Large intestine (tissue), 3 donors: ENCODE results near the gene JAG1. TPM values are rescaled to one million over a fixed set of nuclear protein-coding genes. Genes with fewer than 3 reads are reported as not detected.

ENCODE experiments used
- DNase-seq, 2 donors: peaks; one replicate each; pipeline versions ENCODE4 v3.0.0 to v3.0.0-alpha.2; 2013
- H3K27ac ChIP-seq: one replicate; pipeline ENCODE4 v1.5.1; 2013; ENCODE audit warnings: low read length
- H3K27me3 ChIP-seq: 2 replicates; pipeline ENCODE4 v1.6.1; 2013; ENCODE audit warnings: low read length; ENCODE audit not compliant: control insufficient read depth, insufficient read depth
- H3K36me3 ChIP-seq: 2 replicates; pipeline ENCODE4 v1.6.1; 2013; ENCODE audit warnings: low read length; ENCODE audit not compliant: control insufficient read depth, insufficient read depth
- H3K4me1 ChIP-seq: one replicate; pipeline ENCODE4 v1.6.1; 2013; ENCODE audit warnings: low read length; ENCODE audit not compliant: control insufficient read depth, insufficient read depth
- H3K4me3 ChIP-seq: one replicate; pipeline ENCODE4 v1.5.1; 2013; ENCODE audit warnings: low read length
- H3K9me3 ChIP-seq: one replicate; pipeline ENCODE4 v1.6.1; 2013; ENCODE audit warnings: mild to moderate bottlenecking, low read depth, low read length, moderate library complexity; ENCODE audit not compliant: control insufficient read depth
- whole genome bisulfite sequencing: methylation state at CpG from one replicate; pipeline ENCODE4 v1.1.5; 2013; ENCODE audit warnings: low lambda C conversion rate; ENCODE audit not compliant: insufficient coverage; 5-methylcytosine and 5-hydroxymethylcytosine counted together
- polyA plus RNA-seq: library from polyadenylated mRNA; unstranded; fragments of 120-200 nt; gene quantifications from one replicate; pipeline ENCODE4 v1.2.1, GENCODE V29; 2013

JAG1 gene
- polyA plus RNA-seq, 1 donor: 72.0 TPM

DNA sequence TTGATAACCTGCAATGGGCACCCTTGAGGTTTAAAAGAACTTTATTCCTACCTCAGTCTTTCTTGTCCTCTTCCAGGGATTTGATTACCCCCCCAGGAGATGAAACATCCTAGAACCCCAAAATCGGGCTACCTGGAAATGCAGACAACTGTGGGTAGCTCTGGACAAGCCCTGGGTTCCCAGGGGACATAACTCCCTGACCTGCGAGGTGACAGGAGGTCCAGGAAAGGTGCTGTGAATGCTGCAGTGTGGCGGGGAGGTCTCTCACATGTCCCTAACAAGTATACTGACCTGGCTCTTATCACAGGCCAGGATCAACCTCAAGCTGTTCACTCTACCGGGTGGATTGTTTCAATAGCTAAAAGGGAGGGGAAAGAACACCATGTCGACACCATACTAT, 11.6 kb downstream of the JAG1 start:
- peaks cover 72% of the 10 kb centered on the region for H3K36me3 ChIP-seq
- H3K27ac ChIP-seq: no peak overlapping the region
- no CpG with 5 or more reads among the region's 5 CpGs for WGBS

DNA sequence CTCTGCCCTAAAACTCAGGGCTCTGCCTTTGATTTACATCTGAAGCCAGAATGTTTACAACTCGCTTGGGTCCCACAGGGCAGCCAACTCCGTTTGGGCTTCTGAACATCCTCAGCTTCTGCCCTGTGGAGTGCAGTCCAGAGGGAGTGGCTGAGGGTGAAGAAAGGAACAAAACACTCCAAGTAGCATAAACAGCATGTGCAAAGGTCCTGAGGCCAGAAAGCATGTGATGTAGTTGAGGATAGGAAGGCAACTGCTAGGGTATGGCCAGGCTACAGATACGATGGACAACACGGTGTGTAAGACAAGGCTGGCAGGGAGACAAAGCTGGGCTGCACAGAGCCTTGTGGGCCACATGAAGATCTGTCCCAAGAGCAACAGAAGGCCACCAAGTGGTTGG, 12.5 kb downstream of the JAG1 start:
- DNase-seq: no peak
- peaks cover 74% of the 10 kb centered on the region for H3K36me3 ChIP-seq
- WGBS: no CpG with 5 or more reads among the region's 4 CpGs

More for the DNA sequence above, 11.6 kb downstream of the JAG1 start:
- Histone ChIP-seq H3K4me3 (no peak overlapping the region), H3K27me3 (no peaks in the 10 kb centered on the region), H3K9me3 (no peaks in the 10 kb centered on the region), H3K4me1 (peaks cover 36% of the 10 kb centered on the region)
- DNase-seq: no peak

DNA sequence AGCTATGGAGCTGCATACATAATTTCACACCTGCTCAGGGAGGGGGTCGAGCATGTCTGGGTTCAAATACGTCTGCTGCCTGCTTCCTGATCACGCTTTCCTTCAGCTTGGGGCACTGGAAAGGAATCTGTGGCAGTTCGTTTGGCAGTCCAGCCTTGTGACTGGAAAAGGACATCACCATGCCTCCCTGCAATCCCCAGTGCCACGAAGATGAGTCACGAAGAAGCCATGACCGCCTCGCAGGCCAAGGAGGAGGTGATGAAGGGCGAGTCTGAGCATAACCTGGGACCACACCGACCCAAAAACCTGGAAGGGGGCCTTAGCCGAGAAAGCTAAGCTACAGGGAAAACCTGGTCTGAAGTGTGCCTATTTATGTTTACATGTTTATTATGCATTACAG, 13.1 kb downstream of the JAG1 start:
- H3K4me1 ChIP-seq: peaks cover 25% of the 10 kb centered on the region
- 90% methylated on average over 2 of the region's 11 CpGs for WGBS
- no peaks in the 10 kb centered on the region for H3K27me3 ChIP-seq
- no peaks in the 10 kb centered on the region for H3K9me3 ChIP-seq
- DNase-seq: no peak
- H3K36me3 ChIP-seq: peaks cover 76% of the 10 kb centered on the region
- no peak overlapping the region for H3K27ac ChIP-seq
- H3K4me3 ChIP-seq: no peak overlapping the region

More for the DNA sequence above, 12.5 kb downstream of the JAG1 start:
- Histone ChIP-seq H3K4me3 (no peak overlapping the region), H3K27me3 (no peaks in the 10 kb centered on the region), H3K4me1 (peaks cover 31% of the 10 kb centered on the region), H3K27ac (no peak overlapping the region), H3K9me3 (no peaks in the 10 kb centered on the region)

DNA sequence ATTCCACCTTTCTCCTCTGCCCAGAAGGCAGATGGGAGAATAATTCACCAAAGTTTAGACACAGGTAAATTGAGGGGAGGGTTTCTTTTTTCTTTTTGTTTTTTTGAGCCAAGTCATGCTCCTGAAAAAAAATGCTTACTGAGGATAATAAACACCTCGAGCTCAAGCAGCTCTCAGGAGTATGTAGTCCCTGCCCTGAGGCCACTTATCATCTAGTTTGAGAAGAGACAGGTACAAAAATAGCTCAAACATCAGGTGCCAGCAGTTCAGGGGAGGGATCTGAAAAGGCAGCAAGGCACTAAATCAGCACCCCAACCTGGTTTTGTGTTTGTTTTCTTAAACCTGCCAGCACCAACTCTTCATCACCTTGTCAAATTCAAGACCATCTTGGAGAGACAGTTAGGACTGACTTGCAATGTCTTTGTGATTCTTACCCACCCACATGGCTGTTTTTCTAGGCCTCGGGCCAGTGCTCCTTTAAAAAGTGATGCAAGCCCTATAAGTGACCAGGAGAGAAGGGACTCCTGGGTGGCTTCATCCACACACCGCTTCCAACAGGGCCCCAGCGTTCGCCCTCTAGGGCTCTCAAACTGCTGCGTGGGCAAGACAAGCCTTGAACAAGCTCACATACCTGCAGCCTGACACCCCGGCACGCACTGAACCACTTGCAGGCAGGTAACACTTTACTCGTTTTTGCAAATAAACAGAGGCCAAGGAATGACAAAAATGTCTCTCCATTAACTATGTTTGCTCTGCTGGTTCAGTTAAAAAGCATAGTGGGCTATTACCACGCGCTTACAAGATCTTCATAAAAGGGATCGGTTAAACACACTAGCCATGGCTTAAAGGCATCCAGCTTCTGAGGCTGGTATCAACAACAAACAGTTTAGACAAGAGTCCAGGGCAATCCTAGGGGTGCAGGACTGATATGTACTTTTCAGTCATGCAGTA, 13.9 kb downstream of the JAG1 start:
- WGBS: no CpG with 5 or more reads among the region's 12 CpGs
- Histone ChIP-seq H3K36me3 (peaks cover 80% of the 10 kb centered on the region), H3K4me3 (no peak overlapping the region), H3K27me3 (no peaks in the 10 kb centered on the region), H3K27ac (no peak overlapping the region), H3K4me1 (peaks cover 23% of the 10 kb centered on the region), H3K9me3 (no peaks in the 10 kb centered on the region)
- no peak for DNase-seq

DNA sequence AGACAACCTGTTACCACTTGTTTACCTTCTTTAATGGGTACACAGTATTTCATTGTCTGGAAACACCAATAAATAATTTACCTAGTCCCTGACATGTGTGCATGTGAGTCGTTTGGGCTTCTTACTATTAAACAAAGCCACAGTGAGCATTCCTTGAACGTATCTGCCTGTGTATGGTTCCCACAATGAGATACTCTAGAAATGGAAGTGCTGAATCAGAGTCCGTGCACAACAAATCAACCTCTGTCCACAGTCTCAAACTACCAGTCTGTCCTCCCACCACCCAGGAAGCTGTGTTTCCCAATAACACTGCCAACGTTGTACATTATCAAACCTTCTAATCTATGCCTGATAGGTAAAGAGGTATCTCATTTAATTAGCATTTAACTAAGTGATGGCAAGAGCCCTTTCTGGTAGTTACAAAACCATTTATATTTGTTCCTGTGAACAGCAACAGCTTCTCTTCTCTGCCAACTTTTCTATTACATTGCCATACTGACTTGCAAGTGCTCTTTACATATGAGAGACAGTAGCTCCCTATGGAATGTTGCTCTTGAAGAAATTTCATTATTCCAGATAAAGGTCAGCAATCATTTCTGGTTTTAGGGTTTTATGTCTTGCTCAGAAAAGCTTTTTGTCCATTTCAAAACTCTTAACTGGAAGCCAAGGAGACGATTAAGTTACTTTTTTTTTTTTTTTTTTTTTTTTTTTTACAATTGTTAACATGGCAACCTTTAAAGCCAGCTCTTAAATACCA, 14.7 kb downstream of the JAG1 start:
- Histone ChIP-seq H3K27me3 (no peaks in the 10 kb centered on the region), H3K36me3 (peaks cover 87% of the 10 kb centered on the region), H3K27ac (no peak overlapping the region), H3K4me1 (peaks cover 23% of the 10 kb centered on the region), H3K4me3 (no peak overlapping the region), H3K9me3 (no peaks in the 10 kb centered on the region)
- no peak for DNase-seq
- no CpG with 5 or more reads among the region's 5 CpGs for WGBS

- Histone ChIP-seq H3K4me1 (peaks cover 21% of the 10 kb centered on the region), H3K9me3 (no peaks in the 10 kb centered on the region), H3K27me3 (no peaks in the 10 kb centered on the region), H3K4me3 (no peak overlapping the region), H3K36me3 (peaks cover 89% of the 10 kb centered on the region), H3K27ac (no peak overlapping the region)
- no CpG with 5 or more reads among the region's 13 CpGs for WGBS
- no peak for DNase-seq
Measured at GRCh38 chr20:10658051-10658823, 15.6 kb downstream of the JAG1 start.

GRCh38 chr20:10657453-10657852, 16.3 kb downstream of the JAG1 start:
- peaks cover 89% of the 10 kb centered on the region for H3K36me3 ChIP-seq
- peaks cover 13% of the 10 kb centered on the region for H3K4me1 ChIP-seq
- H3K9me3 ChIP-seq: no peaks in the 10 kb centered on the region
- DNase-seq: no peak
- 86% methylated on average over 1 of the region's 1 CpG for WGBS
- no peaks in the 10 kb centered on the region for H3K27me3 ChIP-seq
- H3K27ac ChIP-seq: no peak overlapping the region
- no peak overlapping the region for H3K4me3 ChIP-seq

- no peaks in the 10 kb centered on the region for H3K9me3 ChIP-seq
- no peak overlapping the region for H3K4me3 ChIP-seq
- H3K27ac ChIP-seq: no peak overlapping the region
- peaks cover 10% of the 10 kb centered on the region for H3K4me1 ChIP-seq
- peaks cover 89% of the 10 kb centered on the region for H3K36me3 ChIP-seq
- DNase-seq: no peak
- no peaks in the 10 kb centered on the region for H3K27me3 ChIP-seq
- WGBS: 100% methylated on average over 1 of the region's 15 CpGs
Measured at GRCh38 chr20:10655720-10656669, 17.8 kb downstream of the JAG1 start.

DNA sequence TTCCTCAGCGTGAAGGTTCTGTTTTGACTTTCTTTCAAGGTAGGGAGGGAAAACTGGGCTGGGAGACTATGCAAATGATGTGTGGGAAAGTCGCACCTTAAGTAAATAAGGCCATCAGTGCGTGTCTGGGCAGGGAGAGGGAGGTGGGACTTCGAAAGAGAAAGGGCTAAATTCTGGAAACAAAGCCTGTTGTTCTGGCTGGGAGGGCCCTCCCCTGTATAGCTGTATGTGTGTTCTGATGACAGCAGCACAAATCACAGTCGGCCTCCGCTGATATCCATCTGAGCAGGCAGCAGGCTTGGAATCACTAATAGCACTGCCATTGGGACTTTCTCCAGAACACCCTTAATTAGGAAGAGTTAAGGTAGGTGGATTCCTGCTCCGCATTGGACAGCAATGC, 19.2 kb downstream of the JAG1 start:
- H3K4me3 ChIP-seq: no peak overlapping the region
- peaks cover 89% of the 10 kb centered on the region for H3K36me3 ChIP-seq
- no peaks in the 10 kb centered on the region for H3K9me3 ChIP-seq
- DNase-seq: peak in 1 of 2 donors; percentile 57
- no peaks in the 10 kb centered on the region for H3K27me3 ChIP-seq
- 20% methylated on average over 1 of the region's 7 CpGs for WGBS
- no peak overlapping the region for H3K27ac ChIP-seq
- H3K4me1 ChIP-seq: peaks cover 7% of the 10 kb centered on the region
